ENCODE measurements around the gene CYP24A1.

GRCh38 chr20:54215157-54215789 is 41.5 kb upstream of the CYP24A1 start:
- no peak for TF ChIP-seq CTCF (conservative IDR thresholded peaks at IDR 0.05)
- no peak for TF ChIP-seq ZFX (IDR thresholded peaks at IDR 0.05)
